Testis (tissue), 2 donors: ENCODE data around the gene TTC39A.

Source experiments
- CTCF ChIP-seq, 3 experiments: fragments of 450-650 bp in 2 of 3; fragments of 200-600 bp in 1 of 3; sonication (generic) in 1 of 3; IDR thresholded peaks; one replicate each; pipeline ENCODE4 v1.5.1; 2016 to 2019; ENCODE audit warnings: antibody characterized with exemption in 3 of 3, mild to moderate bottlenecking in 2 of 3, moderate library complexity in 1 of 3
- POLR2A ChIP-seq: fragments of 450-650 bp; IDR thresholded peaks from one replicate; pipeline ENCODE4 v1.6.1; 2017; ENCODE audit warnings: antibody characterized with exemption, mild to moderate bottlenecking, moderate library complexity

- no peak for TF ChIP-seq CTCF (IDR thresholded peaks at IDR 0.05)
- TF ChIP-seq POLR2A = no peak
Measured at GRCh38 chr1:51252366-51252765, 78.0 kb downstream of the TTC39A start.
